ENCODE measurements around the gene ANKRD30A. TPM values are rescaled to one million over a fixed set of nuclear protein-coding genes. Genes with fewer than 3 reads are reported as not detected.
"Not testable (repeated sequence)": the region's sequence is repeated elsewhere in the genome, so short reads cannot be mapped to it uniquely, and the experiment has no call there.

Gene ANKRD30A
- total RNA-seq, 1 donor from 2014 or later, result not detected

DNA sequence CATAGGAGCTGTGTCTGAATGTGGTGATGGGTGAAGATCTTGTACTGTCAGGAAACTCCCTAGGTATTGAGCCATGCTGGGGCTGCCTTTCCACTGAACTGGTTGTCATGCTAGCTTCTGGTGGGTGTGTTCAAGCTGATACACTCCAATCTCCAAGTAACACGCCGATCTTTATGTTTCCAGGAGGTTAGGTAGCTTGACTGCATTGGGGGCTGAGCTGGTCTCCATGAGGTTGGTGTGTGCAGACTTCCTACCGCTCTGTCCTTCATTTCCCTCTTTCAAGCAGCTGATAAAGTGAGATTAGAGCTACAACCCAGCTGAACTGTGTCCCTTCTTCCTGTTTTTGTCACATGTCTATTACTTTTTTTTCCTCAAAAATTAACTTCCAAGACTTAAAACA, 265.5 kb downstream of the ANKRD30A start:
- Histone ChIP-seq H3K36me3 (no peaks in the 10 kb centered on the region), H3K9me3 (no peaks in the 10 kb centered on the region), H3K4me1 (no peaks in the 10 kb centered on the region), H3K4me3 (no peak overlapping the region), H3K27me3 (no peaks in the 10 kb centered on the region), H3K27ac (no peak overlapping the region)
- no peak for DNase-seq (ENCODE audit: low spot score in 2 of 2)
- TF ChIP-seq, protein P1, sequence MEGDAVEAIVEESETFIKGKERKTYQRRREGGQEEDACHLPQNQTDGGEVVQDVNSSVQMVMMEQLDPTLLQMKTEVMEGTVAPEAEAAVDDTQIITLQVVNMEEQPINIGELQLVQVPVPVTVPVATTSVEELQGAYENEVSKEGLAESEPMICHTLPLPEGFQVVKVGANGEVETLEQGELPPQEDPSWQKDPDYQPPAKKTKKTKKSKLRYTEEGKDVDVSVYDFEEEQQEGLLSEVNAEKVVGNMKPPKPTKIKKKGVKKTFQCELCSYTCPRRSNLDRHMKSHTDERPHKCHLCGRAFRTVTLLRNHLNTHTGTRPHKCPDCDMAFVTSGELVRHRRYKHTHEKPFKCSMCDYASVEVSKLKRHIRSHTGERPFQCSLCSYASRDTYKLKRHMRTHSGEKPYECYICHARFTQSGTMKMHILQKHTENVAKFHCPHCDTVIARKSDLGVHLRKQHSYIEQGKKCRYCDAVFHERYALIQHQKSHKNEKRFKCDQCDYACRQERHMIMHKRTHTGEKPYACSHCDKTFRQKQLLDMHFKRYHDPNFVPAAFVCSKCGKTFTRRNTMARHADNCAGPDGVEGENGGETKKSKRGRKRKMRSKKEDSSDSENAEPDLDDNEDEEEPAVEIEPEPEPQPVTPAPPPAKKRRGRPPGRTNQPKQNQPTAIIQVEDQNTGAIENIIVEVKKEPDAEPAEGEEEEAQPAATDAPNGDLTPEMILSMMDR (IDR thresholded peaks at IDR 0.05), result no peak
- intact Hi-C loops (cut with DNase I), result no loop called here

DNA sequence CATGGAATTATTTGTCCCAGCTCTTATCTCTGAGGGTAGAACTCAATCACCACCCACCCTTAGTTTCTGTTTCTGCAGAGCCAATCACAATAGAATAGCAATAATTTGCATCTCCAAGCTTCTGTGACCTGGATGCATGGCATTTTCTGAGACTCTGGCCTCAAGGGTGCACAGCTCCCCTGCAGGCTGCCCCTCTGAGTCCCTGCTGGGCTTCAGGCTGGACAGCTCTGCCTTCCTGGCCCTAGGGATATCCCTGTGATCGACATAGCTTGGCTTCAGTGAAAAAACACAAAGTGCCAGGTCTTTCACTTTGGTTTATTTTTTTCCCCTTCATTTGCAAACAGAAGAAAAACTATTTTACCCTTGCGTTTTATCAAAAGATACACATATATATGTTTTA, 275.4 kb downstream of the ANKRD30A start:
- H3K36me3 ChIP-seq; H3K4me1 ChIP-seq; H3K9me3 ChIP-seq; intact Hi-C loops (cut with DNase I); H3K4me3 ChIP-seq; H3K27me3 ChIP-seq; DNase-seq (ENCODE audit: low spot score in 2 of 2); H3K27ac ChIP-seq: not testable (repeated sequence)

DNA sequence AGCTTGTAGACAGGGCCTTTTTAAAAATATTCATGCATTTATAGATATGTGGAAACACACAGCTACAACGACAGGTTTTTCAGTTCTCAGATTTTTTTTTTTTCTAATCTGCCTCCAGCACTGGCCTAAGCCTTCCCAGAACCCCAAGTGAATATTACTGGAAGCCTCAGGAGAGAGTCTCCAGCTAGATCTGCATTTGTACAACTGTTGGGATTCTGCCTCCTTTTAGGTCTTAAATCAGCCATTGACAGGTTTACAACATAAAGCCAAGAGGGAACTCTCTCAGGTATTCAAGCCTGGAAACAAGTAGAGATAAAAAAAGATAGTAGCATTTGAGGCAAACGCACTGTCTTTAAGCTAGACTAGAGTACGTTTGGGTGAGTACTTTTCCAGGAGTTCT, 275.8 kb downstream of the ANKRD30A start:
- H3K27ac ChIP-seq, result no peak overlapping the region
- intact Hi-C loops (cut with DNase I), result no loop called here
- H3K27me3 ChIP-seq, result no peaks in the 10 kb centered on the region
- no peaks in the 10 kb centered on the region for H3K4me1 ChIP-seq
- no peaks in the 10 kb centered on the region for H3K9me3 ChIP-seq
- no peak for DNase-seq (ENCODE audit: low spot score in 2 of 2)
- no peak overlapping the region for H3K4me3 ChIP-seq
- TF ChIP-seq, protein P1 (IDR thresholded peaks at IDR 0.05), result no peak
- no peaks in the 10 kb centered on the region for H3K36me3 ChIP-seq

DNA sequence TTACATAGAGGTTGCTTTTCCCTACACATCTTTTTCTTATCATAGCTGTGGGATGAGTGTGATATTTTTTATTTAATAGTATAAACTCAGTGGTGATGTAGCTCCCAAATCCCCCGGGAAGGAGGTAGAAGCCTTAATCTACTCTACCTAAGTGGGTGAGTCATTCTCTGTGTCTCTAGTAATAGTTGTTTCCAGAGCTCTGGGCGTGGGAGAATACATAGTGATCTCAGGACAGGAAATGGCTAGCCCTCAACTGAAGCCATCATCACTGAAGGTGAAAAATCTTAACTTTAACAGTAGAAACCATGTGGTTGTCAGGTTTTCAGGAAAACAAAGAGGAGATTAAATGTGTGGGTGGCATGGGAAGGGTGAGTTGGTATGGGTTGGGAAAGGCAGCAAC, 278.4 kb downstream of the ANKRD30A start:
- Histone ChIP-seq H3K27me3 (no peaks in the 10 kb centered on the region), H3K9me3 (no peaks in the 10 kb centered on the region), H3K4me1 (no peaks in the 10 kb centered on the region), H3K27ac (no peak overlapping the region), H3K4me3 (no peak overlapping the region), H3K36me3 (no peaks in the 10 kb centered on the region)
- TF ChIP-seq, protein P1 (IDR thresholded peaks at IDR 0.05), result no peak
- DNase-seq (ENCODE audit: low spot score in 2 of 2), result no peak
- intact Hi-C loops (cut with DNase I), result no loop called here
